Measurements from ENCODE around the gene NDP. TPM values are rescaled to one million over a fixed set of nuclear protein-coding genes. Genes with fewer than 3 reads are reported as not detected.
A peak's percentile ranks its signal among the peaks of the same experiment; 100 is the strongest.

NDP gene
- total RNA-seq, 1 experiment from 2014 or later: 0.28 TPM

- ATAC-seq (no peak), DNase-seq (ENCODE audit: low spot score) (no peak)
- TF ChIP-seq FOXP1 (CRISPR knock-in tag; IDR thresholded peaks at IDR 0.05; ENCODE audit: borderline replicate concordance) (no peak), RELA (CRISPR knock-in tag; IDR thresholded peaks at IDR 0.05; ENCODE audit: borderline replicate concordance) (no peak), USF2 (CRISPR knock-in tag; IDR thresholded peaks at IDR 0.05) (no peak)
- ChIA-PET POLR2A (no interaction called here), CTCF (interaction anchor here (0.8 kb wide), 1 partner anchor 147 kb away, joined by 3 read pairs; no protein-coding TSS in a partner anchor)
- Mint-ChIP-seq H3K27ac (no peak overlapping the region), H3K4me3 (no peak overlapping the region), H3K27me3 (ENCODE audit: low read depth) (no peaks in the 10 kb centered on the region), H3K4me1 (peaks cover 7% of the 10 kb centered on the region), H3K36me3 (no peaks in the 10 kb centered on the region), H3K9me3 (no peaks in the 10 kb centered on the region)
Measured at GRCh38 chrX:43961699-43962098, 11.5 kb downstream of the NDP start.

- Mint-ChIP-seq H3K4me1 (peaks cover 13% of the 10 kb centered on the region), H3K4me3 (no peak overlapping the region), H3K27ac (no peak overlapping the region), H3K9me3 (no peaks in the 10 kb centered on the region), H3K27me3 (ENCODE audit: low read depth) (no peaks in the 10 kb centered on the region), H3K36me3 (no peaks in the 10 kb centered on the region)
- ChIA-PET CTCF (interaction anchor here (0.6 to 2.3 kb wide), 29 partner anchors 8 to 584 kb away, joined by 3 to 43 read pairs (median 4); partner anchors contain the start of genes FUNDC1 and NDP), POLR2A (no interaction called here)
- DNase-seq (ENCODE audit: low spot score) (no peak), ATAC-seq (peak; percentile 86)
- TF ChIP-seq IRF1 (CRISPR knock-in tag; IDR thresholded peaks at IDR 0.05) (no peak), NR3C1 (CRISPR knock-in tag; conservative IDR thresholded peaks at IDR 0.05; ENCODE audit: low read depth) (no peak), ZNF425 (CRISPR knock-in tag; conservative IDR thresholded peaks at IDR 0.05) (no peak), JUN (CRISPR knock-in tag; IDR thresholded peaks at IDR 0.05) (no peak), ZNF219 (CRISPR knock-in tag; IDR thresholded peaks at IDR 0.05; ENCODE audit: borderline replicate concordance) (no peak), GTF2I (CRISPR knock-in tag; conservative IDR thresholded peaks at IDR 0.05) (no peak), CTCF (IDR thresholded peaks at IDR 0.05) (no peak), ZNF281 (CRISPR knock-in tag; IDR thresholded peaks at IDR 0.05) (no peak), STAT6 (CRISPR knock-in tag; conservative IDR thresholded peaks at IDR 0.05; ENCODE audit: low read depth) (no peak), CREM (CRISPR knock-in tag; IDR thresholded peaks at IDR 0.05) (no peak)
Measured at GRCh38 chrX:43958529-43958928, 14.7 kb downstream of the NDP start.

Data from WTC11 (cell line).